K562 (cell line): Measurements from ENCODE around the gene NCAPD2. TPM values are rescaled to one million over a fixed set of nuclear protein-coding genes. Genes with fewer than 3 reads are reported as not detected.
A peak's percentile ranks its signal among the peaks of the same experiment; 100 is the strongest.

Experiments used
- CBFA2T2 ChIP-seq: fragments of 450-650 bp; conservative IDR thresholded peaks from 2 replicates; pipeline ENCODE4 v1.6.1; 2017; ENCODE audit warnings: mild to moderate bottlenecking
- CEBPG ChIP-seq, 3 experiments: fragments of 200-800 bp in 1 of 3; sonication (Bioruptor generic) in 1 of 3; sonication (generic) in 1 of 3; formaldehyde crosslinking in 1 of 3; IDR thresholded peaks in 2 of 3; conservative IDR thresholded peaks in 1 of 3; 2 replicates each; pipeline versions ENCODE4 v1.6.1 to v1.8.0; 2016 to 2022; ENCODE audit warnings: missing compliant biosample characterization in 2 of 3, missing genetic modification characterization in 2 of 3, mild to moderate bottlenecking in 1 of 3, missing genetic modification reagents in 1 of 3
- GABPB1 ChIP-seq: sonication (generic); formaldehyde crosslinking; IDR thresholded peaks from 2 replicates; pipeline ENCODE4 v1.8.0; 2022; ENCODE audit warnings: mild to moderate bottlenecking, missing genetic modification reagents
- HIVEP1 ChIP-seq: fragments of 250-450 bp; sonication (Bioruptor Pico); IDR thresholded peaks from 2 replicates; pipeline ENCODE4 v1.4.0; 2020; ENCODE audit warnings: mild to moderate bottlenecking
- LEF1 ChIP-seq: fragments of 450-650 bp; IDR thresholded peaks from 2 replicates; pipeline ENCODE4 v1.6.1; 2016; ENCODE audit warnings: mild to moderate bottlenecking
- PHTF2 ChIP-seq: fragments of 250-450 bp; sonication (Bioruptor Pico); IDR thresholded peaks from 2 replicates; pipeline ENCODE4 v1.5.0; 2021; ENCODE audit warnings: mild to moderate bottlenecking
- TEAD2 ChIP-seq: fragments of 450-650 bp; IDR thresholded peaks from 2 replicates; pipeline ENCODE4 v1.6.1; 2016; ENCODE audit warnings: missing genetic modification characterization, control low read depth, missing compliant biosample characterization
- TSC22D4 ChIP-seq: fragments of 450-650 bp; IDR thresholded peaks from 2 replicates; pipeline ENCODE4 v1.6.1; 2016; ENCODE audit warnings: missing genetic modification characterization, missing biosample characterization, control low read depth
- polyA plus RNA-seq, 8 experiments: library from polyadenylated mRNA; depleted of rRNA in 4 of 8; stranded (reverse) in 5 of 8; unstranded in 3 of 8; fragments of >200 nt; fragmentation: Nextera tagmentation in 2 of 8; fragmentation: Illumina TruSeq in 1 of 8; extraction: Ambion mirVana in 2 of 8; extraction: Trizol in 1 of 8; gene quantifications; 2 replicates each; pipeline versions ENCODE4 v1.2.1 to v1.2.3, GENCODE V29; 2011 to 2014; ENCODE audit warnings: inconsistent platforms in 1 of 8, missing spikeins in 1 of 8
- total RNA-seq, 7 experiments: library from RNA; depleted of rRNA in 6 of 7; stranded (reverse); fragments of >200 nt in 6 of 7; fragmentation: Illumina TruSeq in 2 of 7; extraction: Trizol in 2 of 7; gene quantifications; 2 replicates each; pipeline versions ENCODE4 v1.2.1 to v1.2.3, GENCODE V29; 2011 to 2021; ENCODE audit warnings: low replicate concordance in 1 of 7
- TF ChIP-seq, protein P1 (sequence below), 2 experiments: fragments of 450-650 bp; IDR thresholded peaks; 2 replicates each; pipeline ENCODE4 v1.6.1; 2016; ENCODE audit warnings: mild to moderate bottlenecking in 2 of 2, borderline replicate concordance in 1 of 2, low read depth in 1 of 2, moderate library complexity in 1 of 2
- TF ChIP-seq, protein P2 (sequence below): sonication (generic); formaldehyde crosslinking; IDR thresholded peaks from 2 replicates; pipeline ENCODE4 v1.8.0; 2022; ENCODE audit warnings: missing genetic modification reagents, mild to moderate bottlenecking, moderate library complexity, borderline replicate concordance
- TF ChIP-seq, protein P3 (sequence below): fragments of 450-650 bp; IDR thresholded peaks from 2 replicates; pipeline ENCODE4 v1.7.0; 2016; ENCODE audit warnings: borderline replicate concordance
- TF ChIP-seq, protein P4 (sequence below): fragments of 450-650 bp; IDR thresholded peaks from 2 replicates; pipeline ENCODE4 v1.6.1; 2017; ENCODE audit warnings: antibody characterized with exemption, mild to moderate bottlenecking

NCAPD2 gene
- total and polyA plus RNA-seq, 9 of the 15 experiments (the other 6 are each of a cell fraction or from before 2014, with no cell fraction given): 16.9 to 93.7 (median 68.3) TPM

DNA sequence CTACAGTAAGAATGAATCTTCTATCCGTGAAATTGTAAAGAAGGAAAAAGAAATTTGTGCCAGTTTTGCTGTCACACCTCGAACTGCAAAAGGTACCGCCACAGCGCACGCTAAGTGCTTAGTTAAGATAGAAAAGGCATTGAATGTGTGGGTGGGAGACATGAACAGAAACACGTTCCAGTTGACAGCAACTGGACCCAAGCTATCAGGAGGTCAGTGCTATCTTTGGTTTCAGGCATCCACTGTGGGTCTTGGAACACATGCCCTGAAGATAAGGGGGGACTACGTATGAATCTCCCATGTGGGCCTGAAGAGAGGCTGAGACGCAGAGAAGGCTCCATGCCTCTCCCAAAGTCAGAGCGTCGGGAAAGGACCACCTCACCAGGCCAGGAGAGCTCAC lies 52.1 kb downstream of the NCAPD2 start (continued):
- TF ChIP-seq HIVEP1 (CRISPR knock-in tag) (no peak), GABPB1 (CRISPR knock-in tag) (no peak), CBFA2T2 (peak; percentile 92), TEAD2 (no peak), TSC22D4 (no peak), PHTF2 (CRISPR knock-in tag) (no peak), CEBPG (CRISPR knock-in tag; IDR thresholded peaks at IDR 0.05) (no peak), CEBPG (tag; conservative IDR thresholded peaks at IDR 0.05 in 1 of 2, IDR thresholded peaks at IDR 0.05 in 1 of 2) (no peak), LEF1 (0 out of 2 replicates have a peak, but pooled peaks have one; percentile 43)
- TF ChIP-seq, protein P1, sequence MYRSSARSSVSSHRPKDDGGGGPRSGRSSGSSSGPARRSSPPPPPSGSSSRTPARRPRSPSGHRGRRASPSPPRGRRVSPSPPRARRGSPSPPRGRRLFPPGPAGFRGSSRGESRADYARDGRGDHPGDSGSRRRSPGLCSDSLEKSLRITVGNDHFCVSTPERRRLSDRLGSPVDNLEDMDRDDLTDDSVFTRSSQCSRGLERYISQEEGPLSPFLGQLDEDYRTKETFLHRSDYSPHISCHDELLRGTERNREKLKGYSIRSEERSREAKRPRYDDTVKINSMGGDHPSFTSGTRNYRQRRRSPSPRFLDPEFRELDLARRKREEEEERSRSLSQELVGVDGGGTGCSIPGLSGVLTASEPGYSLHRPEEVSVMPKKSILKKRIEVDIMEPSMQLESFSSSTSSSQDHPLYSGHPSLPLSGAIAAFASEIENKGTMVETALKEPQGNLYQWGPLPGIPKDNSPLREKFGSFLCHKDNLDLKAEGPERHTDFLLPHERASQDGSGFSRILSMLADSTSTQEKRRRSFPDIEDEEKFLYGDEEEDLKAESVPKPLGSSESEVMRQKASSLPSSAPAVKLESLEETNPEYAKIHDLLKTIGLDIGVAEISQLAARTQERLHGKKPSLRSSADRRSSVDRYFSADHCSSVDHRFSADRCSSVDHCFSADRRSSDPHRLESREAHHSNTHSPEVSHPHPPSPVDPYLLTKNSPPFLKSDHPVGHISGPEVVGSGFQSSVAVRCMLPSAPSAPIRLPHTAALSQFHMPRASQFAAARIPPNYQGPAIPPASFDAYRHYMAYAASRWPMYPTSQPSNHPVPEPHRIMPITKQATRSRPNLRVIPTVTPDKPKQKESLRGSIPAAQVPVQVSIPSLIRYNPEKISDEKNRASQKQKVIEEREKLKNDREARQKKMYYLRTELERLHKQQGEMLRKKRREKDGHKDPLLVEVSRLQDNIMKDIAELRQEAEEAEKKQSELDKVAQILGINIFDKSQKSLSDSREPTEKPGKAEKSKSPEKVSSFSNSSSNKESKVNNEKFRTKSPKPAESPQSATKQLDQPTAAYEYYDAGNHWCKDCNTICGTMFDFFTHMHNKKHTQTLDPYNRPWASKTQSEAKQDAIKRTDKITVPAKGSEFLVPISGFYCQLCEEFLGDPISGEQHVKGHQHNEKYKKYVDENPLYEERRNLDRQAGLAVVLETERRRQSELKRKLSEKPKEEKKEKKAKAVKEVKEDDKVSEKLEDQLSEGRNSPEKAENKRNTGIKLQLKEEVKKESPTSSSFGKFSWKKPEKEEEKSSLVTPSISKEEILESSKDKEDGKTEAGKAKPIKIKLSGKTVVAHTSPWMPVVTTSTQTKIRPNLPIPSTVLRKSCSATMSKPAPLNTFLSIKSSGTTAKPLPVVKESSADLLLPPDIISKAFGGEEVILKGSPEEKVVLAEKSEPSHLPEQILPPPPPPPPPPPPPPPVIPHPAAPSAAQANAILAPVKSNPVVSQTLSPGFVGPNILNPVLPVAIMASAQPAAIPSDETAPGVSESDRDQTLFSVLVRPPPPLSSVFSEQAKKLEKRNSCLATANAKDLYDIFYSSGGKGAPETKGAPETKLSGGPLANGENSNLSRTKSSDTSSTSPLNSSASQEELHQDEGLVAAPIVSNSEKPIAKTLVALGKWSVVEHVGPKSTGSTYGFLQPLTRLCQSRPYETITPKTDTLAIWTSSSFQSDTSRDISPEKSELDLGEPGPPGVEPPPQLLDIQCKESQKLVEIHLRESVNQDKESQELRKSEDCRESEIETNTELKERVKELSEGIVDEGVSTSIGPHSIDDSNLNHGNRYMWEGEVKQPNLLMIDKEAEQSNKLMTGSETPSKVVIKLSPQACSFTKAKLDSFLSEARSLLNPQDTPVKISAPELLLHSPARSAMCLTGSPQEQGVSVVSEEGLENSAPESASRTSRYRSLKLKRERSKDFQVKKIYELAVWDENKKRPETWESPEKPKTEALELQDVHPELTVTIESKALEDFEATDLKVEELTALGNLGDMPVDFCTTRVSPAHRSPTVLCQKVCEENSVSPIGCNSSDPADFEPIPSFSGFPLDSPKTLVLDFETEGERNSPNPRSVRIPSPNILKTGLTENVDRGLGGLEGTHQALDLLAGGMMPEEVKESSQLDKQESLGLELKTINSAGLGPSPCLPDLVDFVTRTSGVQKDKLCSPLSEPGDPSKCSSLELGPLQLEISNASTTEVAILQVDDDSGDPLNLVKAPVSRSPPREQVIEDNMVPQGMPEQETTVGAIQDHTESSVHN (IDR thresholded peaks at IDR 0.05; ENCODE audit: borderline replicate concordance in 1 of 2, low read depth in 1 of 2): no peak
- TF ChIP-seq, protein P2, sequence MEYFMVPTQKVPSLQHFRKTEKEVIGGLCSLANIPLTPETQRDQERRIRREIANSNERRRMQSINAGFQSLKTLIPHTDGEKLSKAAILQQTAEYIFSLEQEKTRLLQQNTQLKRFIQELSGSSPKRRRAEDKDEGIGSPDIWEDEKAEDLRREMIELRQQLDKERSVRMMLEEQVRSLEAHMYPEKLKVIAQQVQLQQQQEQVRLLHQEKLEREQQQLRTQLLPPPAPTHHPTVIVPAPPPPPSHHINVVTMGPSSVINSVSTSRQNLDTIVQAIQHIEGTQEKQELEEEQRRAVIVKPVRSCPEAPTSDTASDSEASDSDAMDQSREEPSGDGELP (CRISPR knock-in tag): peak; percentile 34; the same call in 1 of the 2 replicates
- TF ChIP-seq, protein P3, sequence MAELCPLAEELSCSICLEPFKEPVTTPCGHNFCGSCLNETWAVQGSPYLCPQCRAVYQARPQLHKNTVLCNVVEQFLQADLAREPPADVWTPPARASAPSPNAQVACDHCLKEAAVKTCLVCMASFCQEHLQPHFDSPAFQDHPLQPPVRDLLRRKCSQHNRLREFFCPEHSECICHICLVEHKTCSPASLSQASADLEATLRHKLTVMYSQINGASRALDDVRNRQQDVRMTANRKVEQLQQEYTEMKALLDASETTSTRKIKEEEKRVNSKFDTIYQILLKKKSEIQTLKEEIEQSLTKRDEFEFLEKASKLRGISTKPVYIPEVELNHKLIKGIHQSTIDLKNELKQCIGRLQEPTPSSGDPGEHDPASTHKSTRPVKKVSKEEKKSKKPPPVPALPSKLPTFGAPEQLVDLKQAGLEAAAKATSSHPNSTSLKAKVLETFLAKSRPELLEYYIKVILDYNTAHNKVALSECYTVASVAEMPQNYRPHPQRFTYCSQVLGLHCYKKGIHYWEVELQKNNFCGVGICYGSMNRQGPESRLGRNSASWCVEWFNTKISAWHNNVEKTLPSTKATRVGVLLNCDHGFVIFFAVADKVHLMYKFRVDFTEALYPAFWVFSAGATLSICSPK: no peak
- TF ChIP-seq, protein P4, sequence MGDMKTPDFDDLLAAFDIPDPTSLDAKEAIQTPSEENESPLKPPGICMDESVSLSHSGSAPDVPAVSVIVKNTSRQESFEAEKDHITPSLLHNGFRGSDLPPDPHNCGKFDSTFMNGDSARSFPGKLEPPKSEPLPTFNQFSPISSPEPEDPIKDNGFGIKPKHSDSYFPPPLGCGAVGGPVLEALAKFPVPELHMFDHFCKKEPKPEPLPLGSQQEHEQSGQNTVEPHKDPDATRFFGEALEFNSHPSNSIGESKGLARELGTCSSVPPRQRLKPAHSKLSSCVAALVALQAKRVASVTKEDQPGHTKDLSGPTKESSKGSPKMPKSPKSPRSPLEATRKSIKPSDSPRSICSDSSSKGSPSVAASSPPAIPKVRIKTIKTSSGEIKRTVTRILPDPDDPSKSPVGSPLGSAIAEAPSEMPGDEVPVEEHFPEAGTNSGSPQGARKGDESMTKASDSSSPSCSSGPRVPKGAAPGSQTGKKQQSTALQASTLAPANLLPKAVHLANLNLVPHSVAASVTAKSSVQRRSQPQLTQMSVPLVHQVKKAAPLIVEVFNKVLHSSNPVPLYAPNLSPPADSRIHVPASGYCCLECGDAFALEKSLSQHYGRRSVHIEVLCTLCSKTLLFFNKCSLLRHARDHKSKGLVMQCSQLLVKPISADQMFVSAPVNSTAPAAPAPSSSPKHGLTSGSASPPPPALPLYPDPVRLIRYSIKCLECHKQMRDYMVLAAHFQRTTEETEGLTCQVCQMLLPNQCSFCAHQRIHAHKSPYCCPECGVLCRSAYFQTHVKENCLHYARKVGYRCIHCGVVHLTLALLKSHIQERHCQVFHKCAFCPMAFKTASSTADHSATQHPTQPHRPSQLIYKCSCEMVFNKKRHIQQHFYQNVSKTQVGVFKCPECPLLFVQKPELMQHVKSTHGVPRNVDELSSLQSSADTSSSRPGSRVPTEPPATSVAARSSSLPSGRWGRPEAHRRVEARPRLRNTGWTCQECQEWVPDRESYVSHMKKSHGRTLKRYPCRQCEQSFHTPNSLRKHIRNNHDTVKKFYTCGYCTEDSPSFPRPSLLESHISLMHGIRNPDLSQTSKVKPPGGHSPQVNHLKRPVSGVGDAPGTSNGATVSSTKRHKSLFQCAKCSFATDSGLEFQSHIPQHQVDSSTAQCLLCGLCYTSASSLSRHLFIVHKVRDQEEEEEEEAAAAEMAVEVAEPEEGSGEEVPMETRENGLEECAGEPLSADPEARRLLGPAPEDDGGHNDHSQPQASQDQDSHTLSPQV: peak; percentile 72; the same call in 1 of the 2 replicates
